CD4-positive, alpha-beta T cell (primary cell): ENCODE measurements around the gene ADGRG3. TPM values are rescaled to one million over a fixed set of nuclear protein-coding genes. Genes with fewer than 3 reads are reported as not detected.

Experiments
- ATAC-seq: fragments of 200-7000 bp; cut with Tn5 transposase; one replicate; pipeline ENCODE4 v1.10.0; 2022; ENCODE audit warnings: mild to moderate bottlenecking; ENCODE audit not compliant: poor library complexity
- CTCF ChIA-PET: fragments of 350-600 bp; sonication (Branson Sonifier 250); formaldehyde crosslinking; loops from one replicate; lab custom pipeline; 2021; ENCODE audit warnings: antibody characterized with exemption, inconsistent platforms; lab: Charles Lee
- POLR2A ChIA-PET: fragments of 350-600 bp; sonication (Branson Sonifier 250); formaldehyde crosslinking; loops from one replicate; lab custom pipeline; 2021; ENCODE audit warnings: antibody characterized with exemption, inconsistent platforms; lab: Charles Lee
- DNase-seq, 14 experiments: peaks; one replicate each; pipeline ENCODE4 v3.0.0-alpha.2; 2013 to 2020; ENCODE audit warnings: mixed read lengths in 2 of 14
- H3K27ac ChIP-seq, 2 donors: one replicate each; pipeline versions ENCODE4 v1.5.1 to v1.7.0; 2013; ENCODE audit warnings: low read length in 2 of 2, low read depth in 1 of 2, mild to moderate bottlenecking in 1 of 2
- H3K27me3 ChIP-seq, 2 experiments: 1 replicate in 1 of 2; 2 replicates in 1 of 2; pipeline versions ENCODE4 v1.6.1 to v1.7.0; 2013; ENCODE audit warnings: low read length in 2 of 2, control low read depth in 1 of 2, mild to moderate bottlenecking in 1 of 2, moderate library complexity in 1 of 2; ENCODE audit not compliant: insufficient read depth in 2 of 2, control insufficient read depth in 1 of 2
- H3K36me3 ChIP-seq: one replicate; pipeline ENCODE4 v1.6.1; 2013; ENCODE audit warnings: low read length, control low read depth; ENCODE audit not compliant: insufficient read depth
- H3K4me1 ChIP-seq: one replicate; pipeline ENCODE4 v1.6.1; 2013; ENCODE audit warnings: low read length, control low read depth; ENCODE audit not compliant: insufficient read depth
- H3K4me3 ChIP-seq: one replicate; pipeline ENCODE4 v1.5.1; 2013; ENCODE audit warnings: mild to moderate bottlenecking, low read length, moderate library complexity
- H3K9me3 ChIP-seq, 2 experiments: 1 replicate in 1 of 2; 2 replicates in 1 of 2; pipeline versions ENCODE4 v1.6.1 to v1.7.0; 2013; ENCODE audit warnings: low read length in 2 of 2, mild to moderate bottlenecking in 2 of 2, control low read depth in 1 of 2, moderate library complexity in 1 of 2; ENCODE audit not compliant: control insufficient read depth in 1 of 2, insufficient read depth in 1 of 2
- H3K27ac Mint-ChIP-seq: one replicate; pipeline ENCODE4 v1.8.0; 2020; ENCODE audit warnings: mixed read lengths
- H3K27me3 Mint-ChIP-seq: one replicate; pipeline ENCODE4 v1.8.0; 2021; ENCODE audit warnings: mixed read lengths
- H3K36me3 Mint-ChIP-seq: one replicate; pipeline ENCODE4 v1.8.0; 2021; ENCODE audit warnings: low read depth, mixed read lengths
- H3K4me1 Mint-ChIP-seq: one replicate; pipeline ENCODE4 v1.8.0; 2021; ENCODE audit warnings: low read depth, mixed read lengths
- H3K4me3 Mint-ChIP-seq: one replicate; pipeline ENCODE4 v1.8.0; 2020; ENCODE audit warnings: mild to moderate bottlenecking, mixed read lengths
- H3K9me3 Mint-ChIP-seq: one replicate; pipeline ENCODE4 v1.8.0; 2020; ENCODE audit warnings: mixed read lengths
- intact Hi-C, 2 experiments: fragments of 100-400 bp; cut with DNase I in 1 of 2; cut with micrococcal nuclease in 1 of 2; formaldehyde crosslinking; loops; one replicate each; pipeline versions ENCODE4 v1.15.1 to v1.9.0; 2023 to 2025; cut with DNase I, micrococcal nuclease
- total RNA-seq, 174 experiments: library from RNA in 2 of 174; stranded (reverse) in 2 of 174; gene quantifications; one replicate each; pipeline ENCODE4 v1.2.3 and lab custom pipeline; 2021 to 2026
- TF ChIP-seq, protein P1 (sequence below): fragments of 200-600 bp; IDR thresholded peaks from one replicate; pipeline ENCODE4 v1.8.0; 2022; ENCODE audit warnings: antibody characterized with exemption, mild to moderate bottlenecking

ADGRG3 gene
- total RNA-seq, 2 experiments from 2014 or later = 0.28 TPM; not detected in 1

DNA sequence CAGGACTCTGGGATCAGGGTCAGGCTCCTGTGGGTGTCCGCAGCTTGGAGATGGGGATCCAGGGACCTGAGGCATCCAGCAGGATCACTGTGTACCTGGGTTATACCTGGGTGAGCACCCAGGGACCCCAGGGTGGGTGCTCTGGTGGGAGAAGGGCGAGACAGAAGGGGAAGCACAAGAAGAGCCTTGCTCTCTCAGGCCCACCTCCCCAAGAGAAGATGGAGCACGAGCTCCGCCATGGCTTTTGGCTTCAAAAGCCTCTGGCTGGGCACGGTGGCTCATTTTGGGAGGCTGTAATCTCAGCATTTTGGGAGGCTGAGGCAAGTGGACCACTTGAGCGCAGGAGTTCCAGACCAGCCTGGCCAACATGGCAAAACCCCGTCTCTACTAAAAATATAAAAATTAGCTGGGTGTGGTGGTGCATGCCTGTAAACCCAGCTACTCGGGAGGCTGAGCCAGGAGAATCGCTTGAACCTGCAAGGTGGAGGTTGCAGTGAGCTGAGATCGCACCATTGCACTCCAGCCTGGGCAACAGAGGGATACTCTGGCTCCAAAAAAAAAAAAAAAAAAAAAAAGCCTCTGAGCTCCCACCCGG lies 35.4 kb downstream of the ADGRG3 start:
- H3K27me3 Mint-ChIP-seq = no peaks in the 10 kb centered on the region
- TF ChIP-seq, protein P1, sequence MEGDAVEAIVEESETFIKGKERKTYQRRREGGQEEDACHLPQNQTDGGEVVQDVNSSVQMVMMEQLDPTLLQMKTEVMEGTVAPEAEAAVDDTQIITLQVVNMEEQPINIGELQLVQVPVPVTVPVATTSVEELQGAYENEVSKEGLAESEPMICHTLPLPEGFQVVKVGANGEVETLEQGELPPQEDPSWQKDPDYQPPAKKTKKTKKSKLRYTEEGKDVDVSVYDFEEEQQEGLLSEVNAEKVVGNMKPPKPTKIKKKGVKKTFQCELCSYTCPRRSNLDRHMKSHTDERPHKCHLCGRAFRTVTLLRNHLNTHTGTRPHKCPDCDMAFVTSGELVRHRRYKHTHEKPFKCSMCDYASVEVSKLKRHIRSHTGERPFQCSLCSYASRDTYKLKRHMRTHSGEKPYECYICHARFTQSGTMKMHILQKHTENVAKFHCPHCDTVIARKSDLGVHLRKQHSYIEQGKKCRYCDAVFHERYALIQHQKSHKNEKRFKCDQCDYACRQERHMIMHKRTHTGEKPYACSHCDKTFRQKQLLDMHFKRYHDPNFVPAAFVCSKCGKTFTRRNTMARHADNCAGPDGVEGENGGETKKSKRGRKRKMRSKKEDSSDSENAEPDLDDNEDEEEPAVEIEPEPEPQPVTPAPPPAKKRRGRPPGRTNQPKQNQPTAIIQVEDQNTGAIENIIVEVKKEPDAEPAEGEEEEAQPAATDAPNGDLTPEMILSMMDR = no peak
- no peak overlapping the region for H3K27ac Mint-ChIP-seq
- intact Hi-C loops = no loop called here
- no peak for ATAC-seq
- H3K9me3 Mint-ChIP-seq = no peaks in the 10 kb centered on the region
- no peak overlapping the region for H3K27ac ChIP-seq
- H3K4me1 ChIP-seq = no peaks in the 10 kb centered on the region
- CTCF ChIA-PET = no interaction called here
- no peaks in the 10 kb centered on the region for H3K36me3 Mint-ChIP-seq
- no peak overlapping the region for H3K4me3 ChIP-seq
- POLR2A ChIA-PET = no interaction called here
- H3K27me3 ChIP-seq = no peaks in the 10 kb centered on the region
- no peaks in the 10 kb centered on the region for H3K36me3 ChIP-seq
- no peaks in the 10 kb centered on the region for H3K4me1 Mint-ChIP-seq
- no peaks in the 10 kb centered on the region for H3K9me3 ChIP-seq
- no peak for DNase-seq
- H3K4me3 Mint-ChIP-seq = no peak overlapping the region

DNA sequence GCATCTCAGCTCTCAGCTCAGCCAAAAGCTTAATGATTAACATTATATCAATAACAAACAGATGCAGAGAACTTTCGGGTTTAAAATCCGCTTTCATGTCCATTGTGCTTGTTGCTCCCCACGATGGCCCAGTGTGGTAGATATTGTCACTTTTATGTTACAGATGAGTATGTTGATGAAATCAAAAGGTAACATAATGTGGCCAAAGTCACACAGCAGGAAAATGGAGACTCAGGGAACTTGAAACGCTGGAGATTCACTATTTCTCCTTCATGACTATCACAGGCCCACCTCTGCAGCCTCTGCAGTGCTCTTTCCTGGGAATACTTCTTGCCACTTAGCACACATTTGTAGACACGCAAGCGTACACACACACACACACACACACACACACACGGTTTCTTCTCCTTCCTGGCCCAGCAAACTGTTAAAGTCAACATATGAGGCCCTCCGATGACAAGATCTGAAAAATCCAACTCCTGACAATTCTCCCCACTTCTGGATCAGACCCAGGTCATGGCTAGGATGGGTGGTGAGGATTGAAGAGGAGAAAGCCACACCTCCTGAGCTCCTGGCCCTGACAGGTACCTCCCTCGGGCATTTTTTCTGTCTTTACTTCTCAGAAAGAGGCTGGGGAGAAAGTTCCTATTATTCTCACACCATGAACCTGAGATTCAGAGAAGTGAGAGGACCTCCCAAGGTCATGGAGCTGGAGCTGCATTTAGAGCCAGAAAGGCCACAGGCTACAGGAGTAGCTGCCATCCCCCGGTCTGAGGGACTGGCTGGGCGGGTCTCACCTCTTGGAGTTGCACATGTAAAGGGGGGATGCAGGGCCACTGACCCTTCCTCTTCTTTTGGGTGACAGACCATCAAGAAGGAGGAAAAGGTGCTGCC lies 36.2 kb downstream of the ADGRG3 start:
- no peak overlapping the region for H3K27ac Mint-ChIP-seq

DNA sequence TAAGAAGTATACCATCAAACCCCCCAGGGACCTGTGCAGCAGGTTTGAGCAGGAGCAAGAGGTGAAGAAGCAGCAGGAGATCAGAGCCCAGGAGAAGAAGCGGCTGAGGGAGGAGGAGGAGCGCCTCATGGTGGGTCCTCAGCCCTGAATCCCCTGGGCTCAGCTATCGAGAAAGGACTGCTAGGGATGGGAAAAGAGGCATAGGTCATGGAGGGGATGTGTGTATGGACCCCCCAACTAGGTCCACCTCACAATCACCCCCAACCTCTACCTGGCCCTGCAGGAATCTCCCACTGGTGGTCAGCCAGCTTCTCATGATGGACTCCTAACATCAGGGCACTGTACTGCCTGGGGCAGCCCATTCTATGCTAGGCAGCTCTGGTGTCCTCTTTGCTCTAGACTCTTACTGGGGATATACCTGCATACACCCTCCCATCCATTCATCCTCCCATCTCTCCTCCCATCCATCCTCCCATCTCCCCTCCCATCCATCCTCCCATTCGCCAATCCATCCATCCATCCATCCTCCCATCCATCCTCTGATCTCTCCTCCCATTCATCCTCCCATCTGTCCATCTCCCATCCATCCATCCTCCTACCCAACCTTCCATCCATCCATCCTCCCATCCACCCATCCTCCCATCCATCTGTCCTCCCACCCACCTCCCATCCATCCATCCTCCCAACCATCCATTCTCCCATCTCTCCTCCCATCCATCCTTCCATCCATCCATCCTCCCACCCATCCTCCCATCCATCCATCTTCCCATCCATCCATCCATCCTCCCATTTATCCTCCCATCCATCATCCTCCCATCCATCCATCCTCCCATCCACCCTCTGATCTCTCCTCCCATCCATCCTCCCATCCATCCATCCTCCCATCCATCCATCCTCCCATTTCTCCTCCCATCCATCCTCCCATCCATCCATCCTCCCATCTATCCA lies 37.1 kb downstream of the ADGRG3 start:
- intact Hi-C loops = no loop called here
- Histone ChIP-seq H3K27me3 (no peaks in the 10 kb centered on the region), H3K27ac (no peak overlapping the region), H3K4me3 (no peak overlapping the region), H3K4me1 (no peaks in the 10 kb centered on the region), H3K9me3 (no peaks in the 10 kb centered on the region), H3K36me3 (no peaks in the 10 kb centered on the region)
- ATAC-seq (no peak), DNase-seq (no peak)
- ChIA-PET POLR2A (no interaction called here), CTCF (no interaction called here)
- Mint-ChIP-seq H3K4me3 (no peak overlapping the region), H3K27me3 (no peaks in the 10 kb centered on the region), H3K4me1 (no peaks in the 10 kb centered on the region), H3K27ac (no peak overlapping the region), H3K36me3 (no peaks in the 10 kb centered on the region), H3K9me3 (no peaks in the 10 kb centered on the region)
- TF ChIP-seq, protein P1 = no peak

More for the DNA sequence above, 36.2 kb downstream of the ADGRG3 start:
- Histone ChIP-seq H3K36me3 (no peaks in the 10 kb centered on the region), H3K27ac (no peak overlapping the region), H3K9me3 (no peaks in the 10 kb centered on the region), H3K4me1 (no peaks in the 10 kb centered on the region), H3K4me3 (no peak overlapping the region), H3K27me3 (no peaks in the 10 kb centered on the region)
- intact Hi-C loops = no loop called here
- H3K4me3 Mint-ChIP-seq = no peak overlapping the region
- CTCF ChIA-PET = no interaction called here
- H3K27me3 Mint-ChIP-seq = no peaks in the 10 kb centered on the region
- DNase-seq (no peak), ATAC-seq (no peak)
- H3K4me1 Mint-ChIP-seq = no peaks in the 10 kb centered on the region
- POLR2A ChIA-PET = no interaction called here
- H3K36me3 Mint-ChIP-seq = no peaks in the 10 kb centered on the region
- no peaks in the 10 kb centered on the region for H3K9me3 Mint-ChIP-seq
- TF ChIP-seq, protein P1 = no peak
